ENCODE measurements around the gene SLC2A10.
A peak's percentile ranks its signal among the peaks of the same experiment; 100 is the strongest.

Gene SLC2A10

GRCh38 chr20:46735436-46735835 is 26.0 kb downstream of the SLC2A10 start:
- DNase-seq (ENCODE audit: low read depth), result no peak

- DNase-seq (ENCODE audit: low read depth), result no peak
Observed at GRCh38 chr20:46739431-46740213, 30.2 kb downstream of the SLC2A10 start.

GRCh38 chr20:46740214-46740609 is 30.8 kb downstream of the SLC2A10 start:
- DNase-seq (ENCODE audit: low read depth), result no peak

- DNase-seq (ENCODE audit: low read depth), result no peak
Observed at GRCh38 chr20:46741924-46742668, 32.6 kb downstream of the SLC2A10 start.

- DNase-seq (ENCODE audit: low read depth), result no peak
Observed at GRCh38 chr20:46742669-46743045, 33.2 kb downstream of the SLC2A10 start.

GRCh38 chr20:46743088-46743487 is 33.6 kb downstream of the SLC2A10 start:
- DNase-seq (ENCODE audit: low read depth), result no peak

- DNase-seq (ENCODE audit: low read depth), result peak; percentile 45
Observed at GRCh38 chr20:46746956-46747526, 37.6 kb downstream of the SLC2A10 start.

GRCh38 chr20:46749147-46749546 is 39.7 kb downstream of the SLC2A10 start:
- DNase-seq (ENCODE audit: low read depth), result no peak

- peak; percentile 31 for DNase-seq (ENCODE audit: low read depth)
Observed at GRCh38 chr20:46751856-46752255, 42.4 kb downstream of the SLC2A10 start.

- no peak for DNase-seq (ENCODE audit: low read depth)
Observed at GRCh38 chr20:46752728-46753127, 43.3 kb downstream of the SLC2A10 start.

GRCh38 chr20:46755483-46756413 is 46.3 kb downstream of the SLC2A10 start:
- DNase-seq (ENCODE audit: low read depth), result no peak

GRCh38 chr20:46756419-46756818 is 47.0 kb downstream of the SLC2A10 start:
- DNase-seq (ENCODE audit: low read depth), result no peak

GRCh38 chr20:46757135-46757534 is 47.7 kb downstream of the SLC2A10 start:
- DNase-seq (ENCODE audit: low read depth), result no peak

- DNase-seq (ENCODE audit: low read depth), result no peak
Observed at GRCh38 chr20:46757754-46758678, 48.6 kb downstream of the SLC2A10 start.

- no peak for DNase-seq (ENCODE audit: low read depth)
Observed at GRCh38 chr20:46758929-46759669, 49.6 kb downstream of the SLC2A10 start.

GRCh38 chr20:46761566-46761965 is 52.1 kb downstream of the SLC2A10 start:
- DNase-seq (ENCODE audit: low read depth), result no peak

GRCh38 chr20:46764068-46764467 is 54.6 kb downstream of the SLC2A10 start:
- DNase-seq (ENCODE audit: low read depth), result no peak

- DNase-seq (ENCODE audit: low read depth), result no peak
Observed at GRCh38 chr20:46765506-46766120, 56.2 kb downstream of the SLC2A10 start.

GRCh38 chr20:46767127-46767761 is 57.8 kb downstream of the SLC2A10 start:
- no peak for DNase-seq (ENCODE audit: low read depth)

Measured in GM04503 (cell line).